Pancreas (tissue), 10 donors: ENCODE results near the gene PROCA1. TPM values are rescaled to one million over a fixed set of nuclear protein-coding genes. Genes with fewer than 3 reads are reported as not detected.

Source experiments
- ATAC-seq, 4 donors: fragments of 200-7000 bp; cut with Tn5 transposase; one replicate each; pipeline versions ENCODE4 v1.8.0 to v1.9.1; 2020; ENCODE audit warnings: mild to moderate bottlenecking in 4 of 4, moderate library complexity in 4 of 4
- DNase-seq, 6 donors: peaks; one replicate each; pipeline ENCODE4 v3.0.0-alpha.2; 2020
- FAIRE-seq: peaks from 2 replicates; lab custom pipeline; 2012; peaks lifted over from hg19 to GRCh38; lab: Jason Lieb, UNC
- H3K27ac ChIP-seq, 4 donors: fragments of 200-600 bp; sonication (generic); 1 replicate in 3 of 4; 2 replicates in 1 of 4; pipeline versions ENCODE4 v1.5.0 to v1.8.0; 2020
- H3K27me3 ChIP-seq, 4 donors: fragments of 200-600 bp; one replicate each; pipeline ENCODE4 v1.8.0; 2021
- H3K36me3 ChIP-seq, 3 donors: fragments of 200-600 bp; sonication (generic) in 1 of 3; one replicate each; pipeline versions ENCODE4 v1.5.0 to v1.8.0; 2020 to 2021
- H3K4me1 ChIP-seq, 3 donors: fragments of 200-600 bp; one replicate each; pipeline ENCODE4 v1.8.0; 2021
- H3K4me3 ChIP-seq, 4 donors: fragments of 200-600 bp; sonication (generic) in 2 of 4; one replicate each; pipeline versions ENCODE4 v1.5.0 to v1.8.0; 2020 to 2021
- H3K9me3 ChIP-seq, 4 donors: fragments of 200-600 bp; one replicate each; pipeline ENCODE4 v1.8.0; 2021
- WGBS, 2 donors: extraction: QIAGEN DNeasy Blood & Tissue Kit; methylation state at CpG; one replicate each; pipeline ENCODE4 v1.1.7; 2013; 5-methylcytosine and 5-hydroxymethylcytosine counted together
- intact Hi-C, 3 donors: fragments of 100-400 bp; cut with DNase I; formaldehyde crosslinking; loops; one replicate each; pipeline versions ENCODE4 v1.11.1 to v1.14.2; 2022
- polyA plus RNA-seq, 2 donors: library from polyadenylated mRNA; stranded (reverse); fragments of 200-250 nt; gene quantifications; one replicate each; pipeline ENCODE4 v1.2.3, GENCODE V29; 2013
- total RNA-seq, 6 donors: library from RNA; stranded (reverse); fragmentation: NEBNext Ultra II Directional in 4 of 6; extraction: Animal tissue kit (Norgen Biotek cat#: 25700) in 4 of 6; gene quantifications; one replicate each; pipeline versions ENCODE4 v1.2.1 to v1.2.4, GENCODE V29; 2021 to 2023
- TF ChIP-seq, protein P1 (sequence below), 4 donors: fragments of 200-600 bp; sonication (generic) in 3 of 4; IDR thresholded peaks; one replicate each; pipeline versions ENCODE4 v1.5.0 to v1.8.0; 2021; ENCODE audit warnings: antibody characterized with exemption in 4 of 4
- donor health status: healthy with polysubstance abuse.
- donor health status: DM: no; HTN: no; CAD: no; lungs with moderate emphysema.
- donor health status: DM: no; HTN: no; CAD: no.
- donor health status: control.
- donor health status: control.
- donor health status: Bipolar disorder and iron deficiency.
- donor health status: DM: yes; HTN: yes; CAD: no.
- donor health status: DM: no; HTN: no; CAD: no.
- donor health status: DM: no; HTN: no; CAD: no.
- donor health status: DM: yes; HTN: yes; CAD: no.

Gene PROCA1
- total and polyA plus RNA-seq, 8 donors, result 0.19 to 3.1 (median 0.43) TPM

DNA sequence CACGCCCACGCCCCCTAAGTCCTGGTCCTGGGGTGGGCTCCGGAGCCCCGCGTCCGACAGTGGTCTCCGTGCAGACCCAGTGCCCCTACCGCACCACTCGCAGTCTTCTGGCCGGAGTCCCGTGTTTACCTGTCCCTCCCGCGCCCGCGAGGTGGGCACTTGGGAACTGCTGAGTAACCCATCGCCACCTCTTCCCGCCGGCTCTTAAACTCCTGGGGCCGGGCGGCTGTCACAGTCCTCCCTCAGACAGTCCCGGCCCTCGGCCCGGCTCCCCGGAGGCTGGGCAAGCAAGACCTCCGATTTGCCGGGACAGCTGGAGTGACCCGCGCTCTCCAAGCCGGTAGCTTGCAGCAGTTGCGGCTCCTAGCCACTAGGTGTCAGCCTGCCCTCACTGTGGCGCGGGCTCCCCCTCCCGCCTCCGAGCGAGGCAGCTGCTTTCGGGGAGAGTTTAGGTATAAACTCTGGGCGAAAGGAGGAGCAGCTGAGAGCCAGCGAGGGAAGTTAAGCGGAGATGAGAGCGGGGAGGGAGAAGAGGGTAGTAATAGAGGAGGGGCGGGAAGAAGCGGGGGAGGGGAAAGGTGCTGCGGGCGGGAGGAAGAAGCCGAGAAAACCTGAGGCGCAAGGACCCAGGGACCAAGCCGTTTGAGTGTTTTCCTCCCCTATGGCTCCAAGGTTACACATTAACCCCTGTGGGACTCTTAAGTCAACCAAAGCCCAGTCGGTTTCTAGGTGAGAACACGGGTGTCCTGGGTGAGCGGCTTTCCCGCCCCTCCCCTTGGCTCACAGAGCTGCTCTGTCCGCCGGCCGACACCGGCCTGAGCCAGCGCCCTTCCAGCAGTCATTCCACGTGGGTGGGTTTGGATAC lies 15.2 kb upstream of the PROCA1 start:
- Histone ChIP-seq H3K27ac (peak overlapping the region; percentile 93 to 99 (median 97)), H3K36me3 (peaks cover 0 to 26% (median 23%) of the 10 kb centered on the region in 3 donors), H3K27me3 (no peaks in the 10 kb centered on the region), H3K9me3 (no peaks in the 10 kb centered on the region), H3K4me1 (peaks cover 2 to 22% (median 6%) of the 10 kb centered on the region in 3 donors), H3K4me3 (peak overlapping the region; percentile 25 to 84 (median 68))
- 0 to 1% methylated on average over 57 of the region's 57 CpGs for WGBS, 2 donors
- DNase-seq (peak; percentile 90 to 97 (median 95)), ATAC-seq (peak; percentile 68 to 83 (median 74)), FAIRE-seq (no peak)
- TF ChIP-seq, protein P1, sequence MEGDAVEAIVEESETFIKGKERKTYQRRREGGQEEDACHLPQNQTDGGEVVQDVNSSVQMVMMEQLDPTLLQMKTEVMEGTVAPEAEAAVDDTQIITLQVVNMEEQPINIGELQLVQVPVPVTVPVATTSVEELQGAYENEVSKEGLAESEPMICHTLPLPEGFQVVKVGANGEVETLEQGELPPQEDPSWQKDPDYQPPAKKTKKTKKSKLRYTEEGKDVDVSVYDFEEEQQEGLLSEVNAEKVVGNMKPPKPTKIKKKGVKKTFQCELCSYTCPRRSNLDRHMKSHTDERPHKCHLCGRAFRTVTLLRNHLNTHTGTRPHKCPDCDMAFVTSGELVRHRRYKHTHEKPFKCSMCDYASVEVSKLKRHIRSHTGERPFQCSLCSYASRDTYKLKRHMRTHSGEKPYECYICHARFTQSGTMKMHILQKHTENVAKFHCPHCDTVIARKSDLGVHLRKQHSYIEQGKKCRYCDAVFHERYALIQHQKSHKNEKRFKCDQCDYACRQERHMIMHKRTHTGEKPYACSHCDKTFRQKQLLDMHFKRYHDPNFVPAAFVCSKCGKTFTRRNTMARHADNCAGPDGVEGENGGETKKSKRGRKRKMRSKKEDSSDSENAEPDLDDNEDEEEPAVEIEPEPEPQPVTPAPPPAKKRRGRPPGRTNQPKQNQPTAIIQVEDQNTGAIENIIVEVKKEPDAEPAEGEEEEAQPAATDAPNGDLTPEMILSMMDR (IDR thresholded peaks at IDR 0.05), result peak; percentile 98
- intact Hi-C loops, result no loop called here

DNA sequence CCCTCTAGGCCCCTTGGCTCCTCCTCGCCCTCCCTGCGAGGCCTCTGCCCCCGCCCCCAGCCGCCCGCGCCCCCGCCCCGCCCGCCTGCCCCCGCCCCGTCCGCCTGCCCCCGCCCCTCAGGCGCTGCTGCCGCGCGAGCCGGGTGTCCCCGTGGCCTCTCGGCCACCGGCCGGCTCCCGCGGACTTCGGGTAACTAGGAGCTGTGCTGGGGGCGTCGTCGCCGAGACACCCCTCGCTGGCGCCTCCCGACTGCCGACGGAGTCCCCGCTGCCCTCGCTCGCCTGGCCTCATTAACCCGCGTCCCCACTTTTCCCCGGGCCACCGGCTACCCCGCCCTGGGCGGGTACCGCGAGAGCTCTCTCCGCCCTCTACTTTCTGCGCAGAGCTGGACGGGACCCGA lies 14.5 kb upstream of the PROCA1 start, which contains the start of gene TLCD1:
Gene TLCD1, minus strand, starts transcription at position 8 of the 401 bp plus-strand sequence. CDS start 136 bp downstream, outside the sequence.
- Histone ChIP-seq H3K36me3 (peaks cover 0 to 31% (median 23%) of the 10 kb centered on the region in 3 donors), H3K9me3 (no peaks in the 10 kb centered on the region), H3K4me3 (peak within 1 kb of the TSS; percentile 25 to 84 (median 68)), H3K27ac (peak within 1 kb of the TSS; percentile 93 to 99 (median 97)), H3K4me1 (peaks cover 8 to 28% (median 12%) of the 10 kb centered on the region in 3 donors), H3K27me3 (no peaks in the 10 kb centered on the region)
- ATAC-seq (peak; percentile 36 to 47 (median 43)), FAIRE-seq (no peak), DNase-seq (peak in 5 of 6 donors; percentile 69 to 85 (median 77))
- TF ChIP-seq, protein P1 (IDR thresholded peaks at IDR 0.05), result no peak
- 0 to 1% methylated on average over 4 to 49 of the region's 49 CpGs for WGBS, 2 donors
- intact Hi-C loops, result no loop called here

DNA sequence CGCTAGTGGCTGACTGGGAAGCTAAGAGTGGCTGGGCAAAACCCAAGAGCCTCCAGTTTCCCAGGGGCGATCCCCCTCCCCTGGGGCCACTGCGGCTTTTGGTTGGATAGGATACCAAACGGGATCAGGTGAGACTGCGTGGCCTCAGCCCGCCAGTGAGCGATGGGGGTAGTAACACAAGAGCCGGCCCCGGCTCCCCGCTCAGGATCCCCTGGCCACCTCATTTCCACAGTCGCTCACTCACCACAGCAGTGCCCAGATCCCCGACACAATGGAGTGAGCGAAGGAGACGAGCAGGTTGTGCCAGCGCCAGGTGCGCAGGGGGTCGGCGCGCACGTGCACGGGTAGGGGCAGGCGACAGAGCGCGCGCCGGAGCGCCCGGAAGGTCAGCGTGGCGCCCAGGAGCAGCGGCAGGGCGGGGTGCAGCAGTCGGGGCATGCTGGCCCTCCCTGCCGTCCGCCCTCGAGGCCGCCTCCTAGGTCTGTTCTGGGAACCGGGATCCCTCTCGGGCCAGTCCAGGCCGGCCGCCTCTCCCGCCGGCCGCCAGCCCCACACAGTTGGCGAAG lies 14.1 kb upstream of the PROCA1 start:
- TF ChIP-seq, protein P1 (IDR thresholded peaks at IDR 0.05), result no peak
- intact Hi-C loops, result no loop called here
- FAIRE-seq (no peak), DNase-seq (peak in 3 of 6 donors; percentile 75 to 91 (median 76)), ATAC-seq (peak; percentile 1 to 24 (median 5))
- Histone ChIP-seq H3K27me3 (no peaks in the 10 kb centered on the region), H3K4me3 (peak overlapping the region; percentile 25 to 84 (median 52)), H3K36me3 (peaks cover 0 to 33% (median 23%) of the 10 kb centered on the region in 3 donors), H3K27ac (peak overlapping the region; percentile 35 to 99 (median 84)), H3K4me1 (peaks cover 11 to 33% (median 17%) of the 10 kb centered on the region in 3 donors), H3K9me3 (no peaks in the 10 kb centered on the region)
- WGBS, 2 donors, result 0 to 1% methylated on average over 35 to 45 of the region's 45 CpGs

DNA sequence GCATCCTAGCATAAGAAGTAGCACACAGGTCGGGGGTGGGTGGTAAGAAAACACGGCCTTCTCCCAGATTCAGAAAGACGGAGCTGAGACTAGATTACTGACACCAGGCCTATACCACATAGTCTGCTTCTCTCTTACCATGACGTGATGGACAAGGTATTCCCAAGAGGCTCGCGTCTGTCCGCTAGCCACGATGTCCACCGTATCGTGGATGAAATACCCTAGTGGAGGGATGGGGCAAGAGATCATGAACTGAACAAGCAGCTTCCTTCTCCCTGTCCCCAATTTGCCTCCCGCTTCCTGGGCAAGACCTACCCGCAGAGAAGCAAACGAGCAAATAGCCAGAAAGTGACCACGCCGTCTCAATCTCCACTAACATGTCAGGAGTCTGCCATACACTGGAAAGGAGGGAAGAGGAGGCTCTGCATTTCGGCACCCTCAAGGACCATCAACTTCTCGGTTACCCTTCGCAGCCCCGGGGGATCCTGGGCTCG lies 13.5 kb upstream of the PROCA1 start:
- peak in 2 of 6 donors; percentile 27 to 34 for DNase-seq
- no peak for FAIRE-seq
- Histone ChIP-seq H3K27ac (peak overlapping the region in 3 of 4 donors; percentile 68 to 99 (median 99)), H3K4me1 (peaks cover 11 to 33% (median 18%) of the 10 kb centered on the region in 3 donors), H3K9me3 (no peaks in the 10 kb centered on the region), H3K4me3 (peak overlapping the region; percentile 25 to 84 (median 52)), H3K27me3 (no peaks in the 10 kb centered on the region), H3K36me3 (peaks cover 0 to 33% (median 23%) of the 10 kb centered on the region in 3 donors)
- intact Hi-C loops, result no loop called here
- TF ChIP-seq, protein P1 (IDR thresholded peaks at IDR 0.05), result no peak
- no peak for ATAC-seq
- 18 to 21% methylated on average over 20 of the region's 20 CpGs for WGBS, 2 donors
